Stomach (tissue), 4 donors: Measurements from ENCODE around the gene PPT2.

Source experiments
- POLR2A ChIP-seq, 4 donors: fragments of 450-650 bp; IDR thresholded peaks; one replicate each; pipeline ENCODE4 v1.6.1; 2016; ENCODE audit warnings: antibody characterized with exemption in 4 of 4, control low read depth in 2 of 4, mild to moderate bottlenecking in 1 of 4, moderate library complexity in 1 of 4
- POLR2AphosphoS5 ChIP-seq, 3 donors: sonication (generic); formaldehyde crosslinking; IDR thresholded peaks; one replicate each; pipeline ENCODE4 v1.6.1; 2016; ENCODE audit warnings: antibody characterized with exemption in 3 of 3
- TF ChIP-seq, protein P1 (sequence below), 7 experiments: fragments of 450-650 bp in 4 of 7; fragments of 200-600 bp in 3 of 7; sonication (generic) in 3 of 7; IDR thresholded peaks; one replicate each; pipeline ENCODE4 v1.5.1; 2016 to 2019; ENCODE audit warnings: antibody characterized with exemption in 7 of 7, control low read depth in 2 of 7, mild to moderate bottlenecking in 1 of 7

DNA sequence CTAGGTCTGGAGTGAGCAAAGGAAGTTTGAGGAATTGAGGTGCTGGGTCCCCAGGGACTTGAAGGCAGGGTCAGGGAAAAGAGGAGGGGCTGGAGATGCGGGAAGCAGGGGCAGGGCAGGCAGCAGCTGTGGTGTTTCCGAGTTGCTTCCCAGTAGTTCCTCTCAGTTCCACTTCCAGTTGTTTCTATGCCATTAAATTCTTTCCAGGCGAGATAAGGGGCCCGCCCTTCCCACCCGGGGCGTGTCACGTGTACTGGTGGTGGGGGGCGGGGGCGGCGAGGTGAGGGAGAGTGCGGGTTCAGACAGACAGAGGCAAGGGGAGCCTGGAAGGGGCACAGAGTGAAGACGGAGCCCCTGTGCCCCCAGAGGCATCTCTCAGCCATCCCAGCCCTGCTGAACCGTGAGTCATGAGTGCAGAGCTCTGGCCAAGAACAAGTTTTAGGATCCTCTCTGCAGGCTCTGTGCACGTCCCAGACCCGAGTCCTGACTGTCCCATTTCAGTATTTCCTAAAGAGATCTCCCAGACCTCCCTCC lies 45.8 kb upstream of the PPT2 start:
- TF ChIP-seq, protein P1, sequence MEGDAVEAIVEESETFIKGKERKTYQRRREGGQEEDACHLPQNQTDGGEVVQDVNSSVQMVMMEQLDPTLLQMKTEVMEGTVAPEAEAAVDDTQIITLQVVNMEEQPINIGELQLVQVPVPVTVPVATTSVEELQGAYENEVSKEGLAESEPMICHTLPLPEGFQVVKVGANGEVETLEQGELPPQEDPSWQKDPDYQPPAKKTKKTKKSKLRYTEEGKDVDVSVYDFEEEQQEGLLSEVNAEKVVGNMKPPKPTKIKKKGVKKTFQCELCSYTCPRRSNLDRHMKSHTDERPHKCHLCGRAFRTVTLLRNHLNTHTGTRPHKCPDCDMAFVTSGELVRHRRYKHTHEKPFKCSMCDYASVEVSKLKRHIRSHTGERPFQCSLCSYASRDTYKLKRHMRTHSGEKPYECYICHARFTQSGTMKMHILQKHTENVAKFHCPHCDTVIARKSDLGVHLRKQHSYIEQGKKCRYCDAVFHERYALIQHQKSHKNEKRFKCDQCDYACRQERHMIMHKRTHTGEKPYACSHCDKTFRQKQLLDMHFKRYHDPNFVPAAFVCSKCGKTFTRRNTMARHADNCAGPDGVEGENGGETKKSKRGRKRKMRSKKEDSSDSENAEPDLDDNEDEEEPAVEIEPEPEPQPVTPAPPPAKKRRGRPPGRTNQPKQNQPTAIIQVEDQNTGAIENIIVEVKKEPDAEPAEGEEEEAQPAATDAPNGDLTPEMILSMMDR (IDR thresholded peaks at IDR 0.05): no peak
- TF ChIP-seq POLR2A (IDR thresholded peaks at IDR 0.05) (no peak), POLR2AphosphoS5 (IDR thresholded peaks at IDR 0.05) (peak in 1 of 3 donors; percentile 45)
